HepG2 (cell line): ENCODE measurements around the gene CALY. TPM values are rescaled to one million over a fixed set of nuclear protein-coding genes. Genes with fewer than 3 reads are reported as not detected.

Experiments used
- ATF1 ChIP-seq: IDR thresholded peaks from 2 replicates; pipeline ENCODE4 v1.6.1; 2016; ENCODE audit warnings: mild to moderate bottlenecking, control low read depth
- ATM ChIP-seq: fragments of 450-650 bp; IDR thresholded peaks from 2 replicates; pipeline ENCODE4 v1.7.1; 2017; ENCODE audit warnings: mild to moderate bottlenecking, borderline replicate concordance
- FOXP1 ChIP-seq, 2 experiments: fragments of 450-650 bp in 1 of 2; IDR thresholded peaks; 2 replicates each; pipeline ENCODE4 v1.6.1; 2017 to 2018; ENCODE audit warnings: antibody characterized with exemption in 1 of 2
- HES4 ChIP-seq: sonication (generic); formaldehyde crosslinking; IDR thresholded peaks from 2 replicates; pipeline ENCODE4 v1.9.0; 2021; ENCODE audit warnings: mild to moderate bottlenecking, missing genetic modification reagents, borderline replicate concordance
- KDM1A ChIP-seq: IDR thresholded peaks from 2 replicates; pipeline ENCODE4 v1.6.1; 2016; ENCODE audit warnings: missing compliant biosample characterization
- MTF1 ChIP-seq: sonication (generic); formaldehyde crosslinking; IDR thresholded peaks from 2 replicates; pipeline ENCODE4 v1.5.0; 2020; ENCODE audit warnings: missing genetic modification reagents
- NCOA5 ChIP-seq: sonication (generic); formaldehyde crosslinking; IDR thresholded peaks from 2 replicates; pipeline ENCODE4 v1.4.0; 2020; ENCODE audit warnings: missing genetic modification reagents
- NFKBIZ ChIP-seq: IDR thresholded peaks from 2 replicates; pipeline ENCODE4 v1.6.1; 2018; ENCODE audit warnings: missing genetic modification reagents, missing compliant biosample characterization
- NFYB ChIP-seq: sonication (generic); formaldehyde crosslinking; IDR thresholded peaks from 2 replicates; pipeline ENCODE4 v1.4.0; 2020; ENCODE audit warnings: missing genetic modification reagents
- NR2F1 ChIP-seq, 2 experiments: fragments of 450-650 bp in 1 of 2; formaldehyde crosslinking in 1 of 2; IDR thresholded peaks; 2 replicates each; pipeline versions ENCODE4 v1.5.0 to v1.6.1; 2016 to 2020; ENCODE audit warnings: mild to moderate bottlenecking in 1 of 2, missing compliant biosample characterization in 1 of 2, missing genetic modification reagents in 1 of 2, moderate library complexity in 1 of 2
- RFX3 ChIP-seq: IDR thresholded peaks from 2 replicates; pipeline ENCODE4 v1.6.1; 2016; ENCODE audit warnings: missing biosample characterization, missing genetic modification reagents
- SMARCE1 ChIP-seq: fragments of 450-650 bp; IDR thresholded peaks from 2 replicates; pipeline ENCODE4 v1.6.1; 2017; ENCODE audit warnings: borderline replicate concordance
- TOPORS ChIP-seq: sonication (generic); formaldehyde crosslinking; IDR thresholded peaks from 2 replicates; pipeline ENCODE4 v1.8.0; 2023; ENCODE audit warnings: mild to moderate bottlenecking, missing genetic modification reagents
- ZNF12 ChIP-seq: sonication (generic); formaldehyde crosslinking; IDR thresholded peaks from 2 replicates; pipeline ENCODE4 v1.5.0; 2020; ENCODE audit warnings: missing genetic modification reagents
- ZNF350 ChIP-seq: sonication (generic); formaldehyde crosslinking; IDR thresholded peaks from 2 replicates; pipeline ENCODE4 v1.4.0; 2020; ENCODE audit warnings: mild to moderate bottlenecking, low read depth, missing genetic modification reagents, borderline replicate concordance
- ZNF589 ChIP-seq: sonication (generic); formaldehyde crosslinking; conservative IDR thresholded peaks from 2 replicates; pipeline ENCODE4 v1.8.0; 2022; ENCODE audit warnings: mild to moderate bottlenecking, moderate library complexity, missing genetic modification reagents
- ZNF652 ChIP-seq: IDR thresholded peaks from 2 replicates; pipeline ENCODE4 v1.6.1; 2016; ENCODE audit warnings: low read depth, borderline replicate concordance
- ZNF713 ChIP-seq: sonication (generic); formaldehyde crosslinking; IDR thresholded peaks from 2 replicates; pipeline ENCODE4 v1.4.0; 2020; ENCODE audit warnings: mild to moderate bottlenecking, missing genetic modification reagents
- polyA plus RNA-seq, 8 experiments: library from polyadenylated mRNA; depleted of rRNA in 3 of 8; stranded (reverse) in 7 of 8; unstranded in 1 of 8; fragments of >200 nt; fragmentation: Illumina TruSeq in 4 of 8; extraction: Trizol in 4 of 8; gene quantifications; 2 replicates each; pipeline versions ENCODE4 v1.2.1 to v1.2.3, GENCODE V29; 2011 to 2016; ENCODE audit warnings: low read depth in 4 of 8, missing spikeins in 1 of 8, mixed read lengths in 1 of 8; ENCODE audit not compliant: insufficient read depth in 1 of 8
- total RNA-seq, 5 experiments: library from RNA; depleted of rRNA; stranded (reverse); fragments of >200 nt; fragmentation: Illumina TruSeq; extraction: Trizol; gene quantifications; 2 replicates each; pipeline ENCODE4 v1.2.3, GENCODE V29; 2016; ENCODE audit warnings: low read depth in 1 of 5
- TF ChIP-seq, protein P1 (sequence below): sonication (generic); formaldehyde crosslinking; IDR thresholded peaks from 2 replicates; pipeline ENCODE4 v1.4.0; 2020; ENCODE audit warnings: low read depth, mild to moderate bottlenecking, missing genetic modification reagents
- TF ChIP-seq, protein P2 (sequence below): sonication (generic); formaldehyde crosslinking; IDR thresholded peaks from 2 replicates; pipeline ENCODE4 v1.9.0; 2022; ENCODE audit warnings: missing genetic modification reagents, mild to moderate bottlenecking, borderline replicate concordance
- TF ChIP-seq, protein P3 (sequence below): sonication (generic); formaldehyde crosslinking; IDR thresholded peaks from 2 replicates; pipeline ENCODE4 v1.5.0; 2020; ENCODE audit warnings: mild to moderate bottlenecking, missing genetic modification reagents

CALY gene
- total and polyA plus RNA-seq, 2 of the 13 experiments (the other 11 are each of a cell fraction or from before 2014, with no cell fraction given), result 0.08 TPM; not detected in 1

DNA sequence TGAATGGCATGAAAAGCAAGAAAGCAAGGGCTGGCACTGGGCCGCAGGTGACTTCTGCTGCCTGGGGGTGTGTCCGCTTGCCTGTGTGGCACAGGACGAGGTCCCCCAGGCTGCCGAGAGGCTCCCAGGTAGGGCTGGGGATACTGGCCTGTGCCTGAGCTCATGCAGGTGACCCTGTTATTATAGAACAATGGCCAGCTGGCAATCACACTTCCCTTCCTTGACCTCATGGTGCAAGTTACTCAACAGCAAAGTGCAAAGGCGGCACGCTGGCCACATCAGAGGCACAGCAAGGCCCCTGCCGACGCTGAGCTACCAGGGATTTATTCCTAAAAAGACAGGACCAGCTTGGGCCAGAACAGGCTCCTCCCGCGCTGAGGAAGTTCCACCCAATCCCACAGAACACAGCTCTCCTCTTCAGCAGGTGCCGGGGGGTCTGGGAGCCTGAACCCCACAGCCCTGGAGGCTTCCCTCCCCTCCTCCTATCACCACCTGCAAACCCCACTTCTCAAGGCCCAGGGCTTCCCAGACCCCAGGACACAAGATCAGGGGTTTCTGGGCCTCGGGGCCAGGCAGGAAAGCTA lies 58.6 kb downstream of the CALY start (continued):
- TF ChIP-seq NR2F1 (CRISPR knock-in tag; IDR thresholded peaks at IDR 0.05), result peak; percentile 59 to 69; a peak in 3 of 4 replicates
- TF ChIP-seq ZNF652 (CRISPR knock-in tag), result no peak
- TF ChIP-seq KDM1A (CRISPR knock-in tag), result no peak
- no peak for TF ChIP-seq RFX3 (CRISPR knock-in tag)
- TF ChIP-seq SMARCE1, result no peak
- TF ChIP-seq ATM, result no peak
- TF ChIP-seq, protein P1, sequence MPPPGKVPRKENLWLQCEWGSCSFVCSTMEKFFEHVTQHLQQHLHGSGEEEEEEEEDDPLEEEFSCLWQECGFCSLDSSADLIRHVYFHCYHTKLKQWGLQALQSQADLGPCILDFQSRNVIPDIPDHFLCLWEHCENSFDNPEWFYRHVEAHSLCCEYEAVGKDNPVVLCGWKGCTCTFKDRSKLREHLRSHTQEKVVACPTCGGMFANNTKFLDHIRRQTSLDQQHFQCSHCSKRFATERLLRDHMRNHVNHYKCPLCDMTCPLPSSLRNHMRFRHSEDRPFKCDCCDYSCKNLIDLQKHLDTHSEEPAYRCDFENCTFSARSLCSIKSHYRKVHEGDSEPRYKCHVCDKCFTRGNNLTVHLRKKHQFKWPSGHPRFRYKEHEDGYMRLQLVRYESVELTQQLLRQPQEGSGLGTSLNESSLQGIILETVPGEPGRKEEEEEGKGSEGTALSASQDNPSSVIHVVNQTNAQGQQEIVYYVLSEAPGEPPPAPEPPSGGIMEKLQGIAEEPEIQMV (CRISPR knock-in tag), result no peak
- TF ChIP-seq ZNF589 (CRISPR knock-in tag), result no peak
- no peak for TF ChIP-seq TOPORS
- no peak for TF ChIP-seq NCOA5 (CRISPR knock-in tag)
- TF ChIP-seq FOXP1 (IDR thresholded peaks at IDR 0.05), result no peak
- no peak; the same call in 1 of the 2 replicates for TF ChIP-seq FOXP1 (CRISPR knock-in tag; IDR thresholded peaks at IDR 0.05)
- TF ChIP-seq NFKBIZ, result no peak
- TF ChIP-seq HES4 (CRISPR knock-in tag), result no peak
- TF ChIP-seq ZNF350 (CRISPR knock-in tag), result peak; percentile 30; the same call in 1 of the 2 replicates
- TF ChIP-seq, protein P2, sequence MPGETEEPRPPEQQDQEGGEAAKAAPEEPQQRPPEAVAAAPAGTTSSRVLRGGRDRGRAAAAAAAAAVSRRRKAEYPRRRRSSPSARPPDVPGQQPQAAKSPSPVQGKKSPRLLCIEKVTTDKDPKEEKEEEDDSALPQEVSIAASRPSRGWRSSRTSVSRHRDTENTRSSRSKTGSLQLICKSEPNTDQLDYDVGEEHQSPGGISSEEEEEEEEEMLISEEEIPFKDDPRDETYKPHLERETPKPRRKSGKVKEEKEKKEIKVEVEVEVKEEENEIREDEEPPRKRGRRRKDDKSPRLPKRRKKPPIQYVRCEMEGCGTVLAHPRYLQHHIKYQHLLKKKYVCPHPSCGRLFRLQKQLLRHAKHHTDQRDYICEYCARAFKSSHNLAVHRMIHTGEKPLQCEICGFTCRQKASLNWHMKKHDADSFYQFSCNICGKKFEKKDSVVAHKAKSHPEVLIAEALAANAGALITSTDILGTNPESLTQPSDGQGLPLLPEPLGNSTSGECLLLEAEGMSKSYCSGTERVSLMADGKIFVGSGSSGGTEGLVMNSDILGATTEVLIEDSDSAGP (CRISPR knock-in tag), result 0 out of 2 replicates have a peak, but pooled peaks have one; percentile 21
- no peak for TF ChIP-seq ZNF713 (CRISPR knock-in tag)
- TF ChIP-seq NFYB (CRISPR knock-in tag), result no peak
- no peak for TF ChIP-seq MTF1 (CRISPR knock-in tag)
- TF ChIP-seq, protein P3, sequence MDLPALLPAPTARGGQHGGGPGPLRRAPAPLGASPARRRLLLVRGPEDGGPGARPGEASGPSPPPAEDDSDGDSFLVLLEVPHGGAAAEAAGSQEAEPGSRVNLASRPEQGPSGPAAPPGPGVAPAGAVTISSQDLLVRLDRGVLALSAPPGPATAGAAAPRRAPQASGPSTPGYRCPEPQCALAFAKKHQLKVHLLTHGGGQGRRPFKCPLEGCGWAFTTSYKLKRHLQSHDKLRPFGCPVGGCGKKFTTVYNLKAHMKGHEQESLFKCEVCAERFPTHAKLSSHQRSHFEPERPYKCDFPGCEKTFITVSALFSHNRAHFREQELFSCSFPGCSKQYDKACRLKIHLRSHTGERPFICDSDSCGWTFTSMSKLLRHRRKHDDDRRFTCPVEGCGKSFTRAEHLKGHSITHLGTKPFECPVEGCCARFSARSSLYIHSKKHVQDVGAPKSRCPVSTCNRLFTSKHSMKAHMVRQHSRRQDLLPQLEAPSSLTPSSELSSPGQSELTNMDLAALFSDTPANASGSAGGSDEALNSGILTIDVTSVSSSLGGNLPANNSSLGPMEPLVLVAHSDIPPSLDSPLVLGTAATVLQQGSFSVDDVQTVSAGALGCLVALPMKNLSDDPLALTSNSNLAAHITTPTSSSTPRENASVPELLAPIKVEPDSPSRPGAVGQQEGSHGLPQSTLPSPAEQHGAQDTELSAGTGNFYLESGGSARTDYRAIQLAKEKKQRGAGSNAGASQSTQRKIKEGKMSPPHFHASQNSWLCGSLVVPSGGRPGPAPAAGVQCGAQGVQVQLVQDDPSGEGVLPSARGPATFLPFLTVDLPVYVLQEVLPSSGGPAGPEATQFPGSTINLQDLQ (CRISPR knock-in tag), result no peak
- no peak for TF ChIP-seq ATF1
- no peak for TF ChIP-seq ZNF12 (CRISPR knock-in tag)
